GM12878 (cell line): Measurements from ENCODE around the gene CYS1. TPM values are rescaled to one million over a fixed set of nuclear protein-coding genes. Genes with fewer than 3 reads are reported as not detected.

Experiments
- ATAC-seq: fragments of 200-7000 bp; cut with Tn5 transposase; 3 replicates; pipeline ENCODE4 v1.9.1; 2020; ENCODE audit warnings: mild to moderate bottlenecking, moderate library complexity
- BruUV-seq: library from RNA; stranded (reverse); fragments of 400-500 nt; replicated peaks from 2 replicates; lab custom pipeline; 2021; lab: Mats Ljungman, UMichigan
- CTCF ChIA-PET: fragments of 300-600 bp; sonication (Branson Sonifier 250); formaldehyde crosslinking; extraction: SDS; loops from one replicate; lab custom pipeline; 2021; ENCODE audit warnings: inconsistent platforms; lab: Yijun Ruan, JAX
- POLR2A ChIA-PET: fragments of 350-600 bp; formaldehyde crosslinking; extraction: SDS; loops from one replicate; lab custom pipeline; 2021; ENCODE audit warnings: inconsistent platforms; lab: Charles Lee
- RAD21 ChIA-PET: fragments of 300-600 bp; sonication (Branson Sonifier 250); formaldehyde crosslinking; loops from one replicate; lab custom pipeline; 2023; ENCODE audit warnings: antibody characterized with exemption; ENCODE audit not compliant: unreplicated experiment; lab: Charles Lee
- SMC1A ChIA-PET: fragments of 300-600 bp; sonication (Branson Sonifier 250); formaldehyde crosslinking; loops from one replicate; lab custom pipeline; 2023; ENCODE audit not compliant: unreplicated experiment, uncharacterized antibody; lab: Charles Lee
- DNase-seq: peaks from one replicate; pipeline ENCODE4 v3.0.0-alpha.2; 2011; ENCODE audit warnings: low read depth, low spot score
- FAIRE-seq: peaks from 3 replicates; lab custom pipeline; 2011; peaks lifted over from hg19 to GRCh38; lab: Jason Lieb, UNC
- H2AFZ ChIP-seq: 2 replicates; pipeline ENCODE4 v1.6.0; 2011; ENCODE audit warnings: low read depth, low read length, control low read depth; ENCODE audit not compliant: control insufficient read depth
- H3K27ac ChIP-seq: 2 replicates; pipeline ENCODE4 v1.5.1; 2011; ENCODE audit warnings: control low read depth; ENCODE audit not compliant: control insufficient read depth, insufficient read depth
- H3K27me3 ChIP-seq, 2 experiments: replicated peaks in 1 of 2; 2 replicates each; pipeline versions ENCODE4 v1.6.0 to v1.6.1; 2011; ENCODE audit warnings: low read length in 1 of 2; ENCODE audit not compliant: control insufficient read depth in 2 of 2, insufficient read depth in 2 of 2
- H3K36me3 ChIP-seq, 2 experiments: 2 replicates each; pipeline ENCODE4 v1.5.1; 2011; ENCODE audit warnings: low read length in 1 of 2; ENCODE audit not compliant: control insufficient read depth in 2 of 2, insufficient read depth in 2 of 2
- H3K4me1 ChIP-seq: 2 replicates; pipeline ENCODE4 v1.6.1; 2011; ENCODE audit warnings: mild to moderate bottlenecking, low read length, moderate library complexity, mixed read lengths; ENCODE audit not compliant: control insufficient read depth, insufficient read depth
- H3K4me2 ChIP-seq: 2 replicates; pipeline ENCODE4 v1.6.0; 2011; ENCODE audit warnings: control low read depth; ENCODE audit not compliant: control insufficient read depth, insufficient read depth
- H3K4me3 ChIP-seq: fragments of 200-600 bp; sonication (generic); 2 replicates; pipeline ENCODE4 v1.5.1; 2016
- H3K79me2 ChIP-seq: 2 replicates; pipeline ENCODE4 v1.6.0; 2011; ENCODE audit warnings: low read length; ENCODE audit not compliant: control insufficient read depth, insufficient read depth
- H3K9ac ChIP-seq: 2 replicates; pipeline ENCODE4 v1.8.0; 2011; ENCODE audit warnings: low read length, control low read depth, mixed read lengths; ENCODE audit not compliant: control insufficient read depth, insufficient read depth
- H3K9me3 ChIP-seq: replicated peaks from 3 replicates; pipeline ENCODE4 v1.5.1; 2011; ENCODE audit warnings: mild to moderate bottlenecking, low read length; ENCODE audit not compliant: control insufficient read depth, insufficient read depth
- H4K20me1 ChIP-seq: 2 replicates; pipeline ENCODE4 v1.6.0; 2011; ENCODE audit not compliant: control insufficient read depth, insufficient read depth
- BHLHE40 ChIP-seq, 2 experiments: fragments of 450-650 bp in 1 of 2; IDR thresholded peaks; 2 replicates each; pipeline ENCODE4 v1.6.1; 2011 to 2017; ENCODE audit warnings: low read depth in 2 of 2, borderline replicate concordance in 1 of 2, improper control_type of control experiment in 1 of 2, low read length in 1 of 2, mild to moderate bottlenecking in 1 of 2
- HSF1 ChIP-seq: fragments of 150-350 bp; IDR thresholded peaks from 2 replicates; pipeline ENCODE4 v1.6.1; 2014; ENCODE audit warnings: mild to moderate bottlenecking, low read depth, low read length
- MAX ChIP-seq: IDR thresholded peaks from 2 replicates; pipeline ENCODE4 v1.6.1; 2012; ENCODE audit warnings: low read depth, low read length, improper control_type of control experiment
- NFXL1 ChIP-seq: fragments of 450-650 bp; IDR thresholded peaks from 2 replicates; pipeline ENCODE4 v1.6.1; 2017; ENCODE audit warnings: antibody characterized with exemption, mild to moderate bottlenecking, borderline replicate concordance
- PAX5 ChIP-seq: IDR thresholded peaks from 2 replicates; pipeline ENCODE4 v1.6.1; 2011; ENCODE audit warnings: low read depth, low read length, borderline replicate concordance
- SMARCA5 ChIP-seq: fragments of 450-650 bp; IDR thresholded peaks from 2 replicates; pipeline ENCODE4 v1.6.1; 2017; ENCODE audit warnings: mild to moderate bottlenecking
- SPI1 ChIP-seq: IDR thresholded peaks from 2 replicates; pipeline ENCODE4 v1.6.1; 2011; ENCODE audit warnings: low read depth, mild to moderate bottlenecking, low read length, moderate library complexity, borderline replicate concordance; ENCODE audit not compliant: insufficient read depth
- ZBTB40 ChIP-seq: fragments of 450-650 bp; IDR thresholded peaks from 2 replicates; pipeline ENCODE4 v1.6.1; 2016; ENCODE audit warnings: mild to moderate bottlenecking, moderate library complexity, borderline replicate concordance
- ZNF592 ChIP-seq: fragments of 450-650 bp; IDR thresholded peaks from 2 replicates; pipeline ENCODE4 v1.6.1; 2017; ENCODE audit warnings: mild to moderate bottlenecking, moderate library complexity
- WGBS: methylation state at CpG from one replicate; pipeline ENCODE4 v1.1.6; 2016; ENCODE audit warnings: low lambda C conversion rate; ENCODE audit not compliant: insufficient replicate concordance, insufficient coverage; ENCODE audit errors: missing lambda C conversion rate; 5-methylcytosine and 5-hydroxymethylcytosine counted together
- in situ Hi-C: fragments of 300-500 bp; cut with MboI; formaldehyde crosslinking; loops from 9 replicates; pipeline ENCODE4 v1.14.3; 2018; ENCODE audit warnings: mixed read lengths
- intact Hi-C: fragments of 100-400 bp; cut with micrococcal nuclease; formaldehyde crosslinking; loops from one replicate; pipeline ENCODE4 v1.14.2; 2022; ENCODE audit not compliant: unreplicated experiment
- polyA plus RNA-seq, 11 experiments: library from polyadenylated mRNA; depleted of rRNA in 4 of 11; unstranded in 6 of 11; stranded (reverse) in 5 of 11; fragments of >200 nt; fragmentation: Nextera tagmentation in 4 of 11; fragmentation: Illumina TruSeq in 1 of 11; extraction: Ambion mirVana in 4 of 11; extraction: Trizol in 1 of 11; gene quantifications; 1 replicate in 1 of 11; 2 replicates in 10 of 11; pipeline versions ENCODE4 v1.2.1 to v1.2.3, GENCODE V29; 2011 to 2016; ENCODE audit warnings: inconsistent platforms in 2 of 11, missing spikeins in 2 of 11, low read depth in 1 of 11
- total RNA-seq, 4 experiments: library from RNA; depleted of rRNA in 3 of 4; stranded (reverse); fragments of >200 nt in 3 of 4; fragmentation: Illumina TruSeq in 1 of 4; extraction: Trizol in 1 of 4; gene quantifications; 2 replicates each; pipeline versions ENCODE4 v1.2.1 to v1.2.3, GENCODE V29; 2013 to 2021

The CYS1 gene
- total and polyA plus RNA-seq, 10 of the 15 experiments (the other 5 are each of a cell fraction or from before 2014, with no cell fraction given) = 0.35 to 6.4 (median 2.5) TPM

- ChIA-PET RAD21 (interaction anchor here (0.7 to 1.9 kb wide), 8 partner anchors 11 to 116 kb away, joined by 3 to 13 read pairs (median 4); no protein-coding TSS in a partner anchor), CTCF (interaction anchor here (0.8 to 31.8 kb wide), 9 partner anchors 10 to 334 kb away, joined by 3 to 983 read pairs (median 5); partner anchors contain the start of gene CYS1), SMC1A (interaction anchor here (0.7 to 12.5 kb wide), 11 partner anchors 9 to 333 kb away, joined by 3 to 236 read pairs (median 3); no protein-coding TSS in a partner anchor), POLR2A (interaction anchor here (0.6 to 2.2 kb wide), 5 partner anchors 13 to 1264 kb away, joined by 3 to 8 read pairs (median 4); no protein-coding TSS in a partner anchor)
- in situ Hi-C loops (no loop called here), intact Hi-C loops (no loop called here)
- TF ChIP-seq SMARCA5 = 0 out of 2 replicates have a peak, but pooled peaks have one; percentile 19
- no peak for TF ChIP-seq ZNF592
- no peak for TF ChIP-seq NFXL1
- no peak for TF ChIP-seq ZBTB40
- no peak for TF ChIP-seq PAX5
- no peak for TF ChIP-seq HSF1
- peak in 1 of 2 experiments; percentile 5; a peak in 1 of 4 replicates for TF ChIP-seq BHLHE40 (IDR thresholded peaks at IDR 0.05; ENCODE audit: borderline replicate concordance in 1 of 2, low read depth in 2 of 2, low read length in 1 of 2)
- TF ChIP-seq MAX = no peak
- TF ChIP-seq SPI1 = peak; percentile 81
- H3K4me2 ChIP-seq = no peak overlapping the region
- ATAC-seq (peak; percentile 67), FAIRE-seq (no peak), DNase-seq (no peak)
- H3K36me3 ChIP-seq = no peaks in the 10 kb centered on the region
- H3K4me3 ChIP-seq = no peak overlapping the region
- no peaks in the 10 kb centered on the region for H3K27me3 ChIP-seq
- WGBS = 61% methylated on average over 7 of the region's 7 CpGs
- no peak overlapping the region for H2AFZ ChIP-seq
- H4K20me1 ChIP-seq = no peaks in the 10 kb centered on the region
- H3K9me3 ChIP-seq = no peaks in the 10 kb centered on the region; the same call in 2 of the 3 replicates
- H3K27ac ChIP-seq = no peak overlapping the region
- BruUV-seq = no TSS peak
- H3K4me1 ChIP-seq = peaks cover 2% of the 10 kb centered on the region; the same call in 1 of the 2 replicates
- H3K79me2 ChIP-seq = no peaks in the 10 kb centered on the region
- H3K9ac ChIP-seq = no peak overlapping the region
Observed at GRCh38 chr2:10101491-10101890, 21.3 kb upstream of the CYS1 start.
